Skeletal muscle satellite cell (primary cell): ENCODE measurements around the gene ZNF655.
"Not testable (repeated sequence)": the region's sequence is repeated elsewhere in the genome, so short reads cannot be mapped to it uniquely, and the experiment has no call there.

Source experiments
- H3K27me3 ChIP-seq: 2 replicates; pipeline ENCODE4 v1.7.0; 2013; ENCODE audit warnings: low read length; ENCODE audit not compliant: control insufficient read depth, insufficient read depth
- H3K36me3 ChIP-seq: 2 replicates; pipeline ENCODE4 v1.7.0; 2013; ENCODE audit warnings: mild to moderate bottlenecking, control low read depth, low read length; ENCODE audit not compliant: insufficient read depth
- H3K4me1 ChIP-seq: 2 replicates; pipeline ENCODE4 v1.7.0; 2013; ENCODE audit warnings: low read length; ENCODE audit not compliant: control insufficient read depth, insufficient read depth
- H3K4me2 ChIP-seq: 2 replicates; pipeline ENCODE4 v1.7.0; 2013; ENCODE audit warnings: mild to moderate bottlenecking, low read length
- H3K4me3 ChIP-seq: 2 replicates; pipeline ENCODE4 v1.7.0; 2013; ENCODE audit warnings: low read length
- H3K9ac ChIP-seq: 2 replicates; pipeline ENCODE4 v1.7.0; 2013; ENCODE audit warnings: mild to moderate bottlenecking, low read depth, low read length, moderate library complexity
- H3K9me3 ChIP-seq: replicated peaks from 2 replicates; pipeline ENCODE4 v1.7.0; 2013; ENCODE audit warnings: mild to moderate bottlenecking, control low read depth, low read length

The ZNF655 gene

GRCh38 chr7:99561737-99562051, 3.3 kb downstream of the ZNF655 start:
- Histone ChIP-seq H3K9ac (peak overlapping the region; percentile 68), H3K4me1 (peaks cover 45% of the 10 kb centered on the region), H3K9me3 (no peaks in the 10 kb centered on the region), H3K4me2 (peak overlapping the region; percentile 68), H3K27me3 (no peaks in the 10 kb centered on the region), H3K4me3 (no peak overlapping the region), H3K36me3 (peaks cover 59% of the 10 kb centered on the region)

GRCh38 chr7:99562114-99562784, 3.8 kb downstream of the ZNF655 start:
- Histone ChIP-seq H3K27me3 (no peaks in the 10 kb centered on the region), H3K4me3 (peak overlapping the region; percentile 21), H3K4me1 (peaks cover 42% of the 10 kb centered on the region), H3K9me3 (no peaks in the 10 kb centered on the region), H3K9ac (peak overlapping the region; percentile 68), H3K36me3 (peaks cover 59% of the 10 kb centered on the region), H3K4me2 (peak overlapping the region; percentile 68)

- Histone ChIP-seq H3K36me3 (peaks cover 59% of the 10 kb centered on the region), H3K4me1 (peaks cover 40% of the 10 kb centered on the region), H3K9me3 (no peaks in the 10 kb centered on the region), H3K27me3 (no peaks in the 10 kb centered on the region), H3K9ac (peak overlapping the region; percentile 68), H3K4me2 (peak overlapping the region; percentile 68), H3K4me3 (peak overlapping the region; percentile 21)
These were observed 4.4 kb downstream of the ZNF655 start for GRCh38 chr7:99562832-99563231.

- peaks cover 40% of the 10 kb centered on the region for H3K4me1 ChIP-seq
- H3K9ac ChIP-seq, result peak overlapping the region; percentile 45
- H3K4me3 ChIP-seq, result peak overlapping the region; percentile 49
- H3K9me3 ChIP-seq, result no peaks in the 10 kb centered on the region
- H3K27me3 ChIP-seq, result no peaks in the 10 kb centered on the region
- H3K4me2 ChIP-seq, result peak overlapping the region; percentile 66
- H3K36me3 ChIP-seq, result peaks cover 62% of the 10 kb centered on the region
These were observed 5.2 kb downstream of the ZNF655 start for GRCh38 chr7:99563650-99564049.

GRCh38 chr7:99568770-99569169, 10.3 kb downstream of the ZNF655 start:
- peaks cover 81% of the 10 kb centered on the region for H3K36me3 ChIP-seq
- H3K9me3 ChIP-seq, H3K9ac ChIP-seq: not testable (repeated sequence)

DNA sequence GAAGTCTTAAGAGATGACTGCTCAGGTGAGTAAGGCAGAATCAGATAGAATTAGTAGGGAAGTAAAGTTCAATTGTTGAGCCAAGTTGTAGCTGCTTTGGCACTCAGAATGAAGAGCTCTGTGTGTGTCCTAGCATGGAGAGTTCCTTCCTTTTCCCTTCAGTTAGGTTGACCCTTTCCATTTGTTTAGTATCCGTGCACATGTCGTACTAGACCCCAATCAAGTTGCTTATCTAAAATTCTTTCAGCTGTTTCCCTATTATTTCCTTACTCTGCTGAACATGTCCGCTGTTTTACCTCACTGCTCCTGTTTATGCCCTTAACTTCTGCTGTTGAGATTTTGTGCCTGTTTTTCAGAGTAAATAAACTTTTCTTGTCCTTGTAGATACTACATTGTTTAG, 13.3 kb downstream of the ZNF655 start:
- no peaks in the 10 kb centered on the region for H3K4me1 ChIP-seq
- H3K4me2 ChIP-seq, result no peak overlapping the region
- no peak overlapping the region for H3K4me3 ChIP-seq
- no peaks in the 10 kb centered on the region for H3K9me3 ChIP-seq
- peaks cover 60% of the 10 kb centered on the region for H3K36me3 ChIP-seq
- no peaks in the 10 kb centered on the region for H3K27me3 ChIP-seq
- H3K9ac ChIP-seq, result no peak overlapping the region

More at GRCh38 chr7:99568770-99569169, 10.3 kb downstream of the ZNF655 start:
- not testable (repeated sequence) for H3K4me1 ChIP-seq, H3K4me2 ChIP-seq, H3K4me3 ChIP-seq, H3K27me3 ChIP-seq

GRCh38 chr7:99573257-99573656, 14.8 kb downstream of the ZNF655 start:
- H3K4me2 ChIP-seq, result no peak overlapping the region
- no peaks in the 10 kb centered on the region for H3K9me3 ChIP-seq
- H3K36me3 ChIP-seq, result peaks cover 60% of the 10 kb centered on the region
- no peak overlapping the region for H3K4me3 ChIP-seq
- no peaks in the 10 kb centered on the region for H3K27me3 ChIP-seq
- H3K4me1 ChIP-seq, result no peaks in the 10 kb centered on the region
- H3K9ac ChIP-seq, result no peak overlapping the region

DNA sequence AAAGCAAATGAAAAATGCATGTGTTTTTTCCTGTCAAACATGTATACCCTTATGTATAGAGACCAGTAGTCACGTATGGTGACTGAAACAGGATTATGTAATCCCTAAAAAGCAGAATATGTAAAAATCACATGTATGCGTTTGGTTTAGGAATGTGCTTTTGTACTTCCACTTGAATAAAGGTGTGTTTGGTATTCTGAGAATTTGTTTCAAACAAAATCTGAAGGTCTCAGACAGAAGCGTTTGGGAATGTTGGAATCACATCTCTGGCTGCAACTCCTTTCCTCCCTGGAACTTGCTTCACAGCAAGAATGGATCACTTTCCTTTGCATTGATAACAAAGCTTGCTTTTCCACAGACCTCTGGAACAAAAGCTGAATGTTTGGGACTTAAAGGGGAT, 17.8 kb downstream of the ZNF655 start:
- Histone ChIP-seq H3K4me1 (peaks cover 8% of the 10 kb centered on the region), H3K27me3 (no peaks in the 10 kb centered on the region), H3K4me2 (no peak overlapping the region), H3K4me3 (no peak overlapping the region), H3K9ac (no peak overlapping the region), H3K9me3 (no peaks in the 10 kb centered on the region), H3K36me3 (peaks cover 33% of the 10 kb centered on the region)

- H3K9me3 ChIP-seq, result no peaks in the 10 kb centered on the region
- no peaks in the 10 kb centered on the region for H3K27me3 ChIP-seq
- peak overlapping the region; percentile 97 for H3K4me2 ChIP-seq
- peaks cover 3% of the 10 kb centered on the region for H3K36me3 ChIP-seq
- H3K4me3 ChIP-seq, result peak overlapping the region; percentile 74
- H3K4me1 ChIP-seq, result peaks cover 8% of the 10 kb centered on the region
- peak overlapping the region; percentile 58 for H3K9ac ChIP-seq
These were observed 21.0 kb downstream of the ZNF655 start for GRCh38 chr7:99579281-99579955.

GRCh38 chr7:99579956-99580777, 21.7 kb downstream of the ZNF655 start:
- Histone ChIP-seq H3K27me3 (no peaks in the 10 kb centered on the region), H3K36me3 (no peaks in the 10 kb centered on the region), H3K9me3 (no peaks in the 10 kb centered on the region), H3K4me1 (peaks cover 8% of the 10 kb centered on the region), H3K9ac (peak overlapping the region; percentile 58), H3K4me2 (peak overlapping the region; percentile 97), H3K4me3 (peak overlapping the region; percentile 74)

GRCh38 chr7:99580778-99581332, 22.4 kb downstream of the ZNF655 start:
- H3K4me1 ChIP-seq, H3K9ac ChIP-seq, H3K27me3 ChIP-seq, H3K36me3 ChIP-seq, H3K9me3 ChIP-seq: not testable (repeated sequence)
- peak overlapping the region; percentile 74 for H3K4me3 ChIP-seq
- H3K4me2 ChIP-seq, result peak overlapping the region; percentile 97
